Loucy (cell line): ENCODE results near the gene DNAI1.

Experiments used
- H2AFZ ChIP-seq: fragments of 200-600 bp; sonication (generic); 2 replicates; pipeline ENCODE4 v1.6.0; 2016; ENCODE audit warnings: antibody characterized with exemption, mild to moderate bottlenecking, low read length, moderate library complexity
- H3F3A ChIP-seq: fragments of 200-600 bp; 2 replicates; pipeline ENCODE4 v1.6.0; 2016; ENCODE audit warnings: antibody characterized with exemption, low read depth, mild to moderate bottlenecking
- H3K27me3 ChIP-seq: fragments of 200-600 bp; sonication (generic); 2 replicates; pipeline ENCODE4 v1.6.1; 2014; ENCODE audit warnings: low read length, mild to moderate bottlenecking; ENCODE audit not compliant: insufficient read depth, poor library complexity, severe bottlenecking
- H3K36me3 ChIP-seq: fragments of 200-600 bp; sonication (generic); 2 replicates; pipeline ENCODE4 v1.6.1; 2016; ENCODE audit warnings: low read length; ENCODE audit not compliant: insufficient read depth
- H3K4me1 ChIP-seq: fragments of 200-600 bp; sonication (generic); 2 replicates; pipeline ENCODE4 v1.5.1; 2014; ENCODE audit warnings: low read length, mild to moderate bottlenecking; ENCODE audit not compliant: insufficient read depth, poor library complexity, severe bottlenecking
- H3K4me2 ChIP-seq: fragments of 200-600 bp; sonication (generic); 2 replicates; pipeline ENCODE4 v1.6.0; 2014; ENCODE audit warnings: antibody characterized with exemption, low read length, low read depth, mild to moderate bottlenecking; ENCODE audit not compliant: poor library complexity, severe bottlenecking
- H3K4me3 ChIP-seq: fragments of 200-600 bp; sonication (generic); 2 replicates; pipeline ENCODE4 v1.5.1; 2014; ENCODE audit warnings: low read length, mild to moderate bottlenecking, mixed read lengths; ENCODE audit not compliant: poor library complexity, severe bottlenecking
- H3K79me2 ChIP-seq: fragments of 200-600 bp; sonication (generic); 2 replicates; pipeline ENCODE4 v1.6.1; 2014; ENCODE audit warnings: low read length; ENCODE audit not compliant: insufficient read depth
- H3K9ac ChIP-seq: fragments of 200-600 bp; sonication (generic); 2 replicates; pipeline ENCODE4 v1.6.0; 2014; ENCODE audit warnings: mild to moderate bottlenecking, low read depth, low read length, moderate library complexity; ENCODE audit not compliant: poor library complexity, severe bottlenecking
- H3K9me2 ChIP-seq: fragments of 200-600 bp; sonication (generic); replicated peaks from 2 replicates; pipeline ENCODE4 v1.6.1; 2016; ENCODE audit warnings: low read depth, low read length, mixed read lengths
- H3K9me3 ChIP-seq: fragments of 200-600 bp; sonication (generic); 2 replicates; pipeline ENCODE4 v1.6.1; 2014; ENCODE audit warnings: mild to moderate bottlenecking, antibody characterized with exemption, low read length, low read depth; ENCODE audit not compliant: insufficient read depth
- H4K20me1 ChIP-seq: fragments of 200-600 bp; sonication (generic); 2 replicates; pipeline ENCODE4 v1.6.0; 2014; ENCODE audit warnings: antibody characterized with exemption, low read length, mild to moderate bottlenecking; ENCODE audit not compliant: insufficient read depth, poor library complexity, severe bottlenecking
- CTCF ChIP-seq: fragments of 200-600 bp; sonication (generic); conservative IDR thresholded peaks from 2 replicates; pipeline ENCODE4 v1.5.1; 2014; ENCODE audit warnings: mild to moderate bottlenecking, antibody characterized with exemption, low read length
- EZH2phosphoT487 ChIP-seq: fragments of 200-600 bp; IDR thresholded peaks from 2 replicates; pipeline ENCODE4 v1.6.1; 2018; ENCODE audit warnings: antibody characterized with exemption, mild to moderate bottlenecking, moderate library complexity, borderline replicate concordance

DNAI1 gene

GRCh38 chr9:34456746-34457145 lies 1.9 kb upstream of the DNAI1 start:
- Histone ChIP-seq H3K27me3 (no peaks in the 10 kb centered on the region), H3K4me3 (peak overlapping the region; percentile 88), H3K4me1 (peaks cover 25% of the 10 kb centered on the region), H3K9me2 (no peaks in the 10 kb centered on the region), H3F3A (0 out of 2 replicates have a peak, but pooled peaks cover 5% of the 10 kb centered on the region), H3K79me2 (peaks cover 5% of the 10 kb centered on the region; the same call in 1 of the 2 replicates), H3K9me3 (no peaks in the 10 kb centered on the region), H3K36me3 (no peaks in the 10 kb centered on the region), H2AFZ (no peak overlapping the region), H4K20me1 (no peaks in the 10 kb centered on the region), H3K4me2 (peak overlapping the region; percentile 92), H3K9ac (peak overlapping the region; percentile 37)
- TF ChIP-seq CTCF (no peak), EZH2phosphoT487 (no peak)

DNA sequence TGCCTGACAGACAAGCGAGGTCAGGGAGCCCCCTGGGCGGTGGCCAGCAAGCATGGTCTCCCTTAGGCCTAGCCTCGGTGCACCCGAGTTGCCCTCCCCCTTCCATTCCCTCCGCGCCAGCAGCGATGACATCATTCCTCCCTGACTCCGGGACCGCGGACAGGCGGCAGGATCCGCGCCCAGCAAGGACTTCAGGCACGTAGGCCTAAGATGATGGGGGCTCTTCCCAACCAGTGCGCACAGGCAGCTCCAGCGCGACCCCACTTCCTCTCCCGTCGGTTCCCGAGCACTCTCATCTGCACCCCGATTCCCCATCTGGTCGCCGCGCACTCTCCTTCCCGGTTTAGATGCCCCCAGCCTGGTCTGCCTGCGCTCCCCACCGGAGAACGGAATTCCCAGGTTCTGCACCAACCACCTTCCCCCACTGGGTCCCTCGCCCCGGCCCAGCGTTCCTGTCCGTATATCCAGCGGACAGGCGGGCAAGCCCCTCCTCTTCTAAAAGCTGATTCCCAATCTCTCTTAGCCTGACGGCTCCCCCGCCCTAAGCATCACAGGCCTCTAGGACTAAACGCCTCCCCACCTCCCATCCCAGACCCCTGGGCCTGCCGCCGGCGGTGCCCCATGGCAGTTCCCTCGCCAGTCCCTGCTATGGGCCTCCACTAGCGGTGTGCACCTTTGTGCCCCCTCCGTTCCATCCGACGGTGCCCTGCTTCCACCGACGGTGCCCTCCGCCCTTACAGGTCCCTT lies 1.2 kb upstream of the DNAI1 start:
- Histone ChIP-seq H3K4me2 (peak overlapping the region; percentile 92), H3K9me3 (no peaks in the 10 kb centered on the region), H3K9me2 (no peaks in the 10 kb centered on the region), H3K9ac (peak overlapping the region; percentile 70), H3K36me3 (no peaks in the 10 kb centered on the region), H3K27me3 (no peaks in the 10 kb centered on the region), H3K79me2 (peaks cover 5% of the 10 kb centered on the region; the same call in 1 of the 2 replicates), H4K20me1 (no peaks in the 10 kb centered on the region), H2AFZ (peak overlapping the region; percentile 79), H3F3A (0 out of 2 replicates have a peak, but pooled peaks cover 5% of the 10 kb centered on the region), H3K4me3 (peak overlapping the region; percentile 88), H3K4me1 (peaks cover 24% of the 10 kb centered on the region)
- TF ChIP-seq CTCF (no peak), EZH2phosphoT487 (no peak)

DNA sequence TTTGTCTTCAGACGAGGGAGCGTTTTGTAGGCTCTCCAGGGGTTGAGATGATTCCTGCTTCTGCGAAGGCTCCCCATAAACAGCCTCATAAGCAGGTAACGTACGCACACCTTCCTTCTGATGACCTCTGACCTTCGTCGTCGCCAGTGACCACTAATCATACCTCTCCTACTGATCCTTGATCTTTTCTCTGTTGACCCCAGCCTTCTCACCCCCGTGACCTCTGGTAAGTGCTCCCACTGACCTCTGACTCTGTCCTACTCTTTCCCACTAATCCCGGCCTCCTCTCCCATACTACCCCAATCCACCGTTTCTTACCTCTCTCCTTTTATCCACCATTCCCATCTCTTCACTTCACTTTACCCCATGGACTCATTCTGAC lies 345 bp downstream of the DNAI1 start:
- Histone ChIP-seq H3K9me3 (no peaks in the 10 kb centered on the region), H3F3A (0 out of 2 replicates have a peak, but pooled peaks cover 5% of the 10 kb centered on the region), H3K36me3 (no peaks in the 10 kb centered on the region), H2AFZ (peak overlapping the region; percentile 7; the same call in 1 of the 2 replicates), H4K20me1 (no peaks in the 10 kb centered on the region), H3K4me3 (peak overlapping the region; percentile 88), H3K4me2 (peak overlapping the region; percentile 60), H3K9ac (no peak overlapping the region), H3K27me3 (no peaks in the 10 kb centered on the region), H3K79me2 (peaks cover 5% of the 10 kb centered on the region; the same call in 1 of the 2 replicates), H3K9me2 (no peaks in the 10 kb centered on the region), H3K4me1 (peaks cover 24% of the 10 kb centered on the region)
- TF ChIP-seq EZH2phosphoT487 = no peak
